Muscle layer of colon (tissue), 2 donors: ENCODE results near the gene CDRT15L2.
"Not testable (repeated sequence)": the region's sequence is repeated elsewhere in the genome, so short reads cannot be mapped to it uniquely, and the experiment has no call there.

ENCODE experiments used
- H3K27ac ChIP-seq: one replicate; pipeline ENCODE4 v1.7.0; 2013; ENCODE audit warnings: low read depth, mild to moderate bottlenecking, low read length, moderate library complexity
- H3K27me3 ChIP-seq, 2 donors: one replicate each; pipeline ENCODE4 v1.7.0; 2013; ENCODE audit warnings: low read length in 2 of 2, mild to moderate bottlenecking in 2 of 2; ENCODE audit not compliant: insufficient read depth in 2 of 2, control insufficient read depth in 1 of 2
- H3K36me3 ChIP-seq: one replicate; pipeline ENCODE4 v1.7.0; 2013; ENCODE audit warnings: mild to moderate bottlenecking, low read length; ENCODE audit not compliant: insufficient read depth
- H3K4me1 ChIP-seq: one replicate; pipeline ENCODE4 v1.7.0; 2013; ENCODE audit warnings: mild to moderate bottlenecking, low read length; ENCODE audit not compliant: insufficient read depth
- H3K4me3 ChIP-seq, 2 donors: one replicate each; pipeline ENCODE4 v1.7.0; 2013; ENCODE audit warnings: low read length in 2 of 2, low read depth in 1 of 2, mild to moderate bottlenecking in 1 of 2, moderate library complexity in 1 of 2
- H3K9ac ChIP-seq: one replicate; pipeline ENCODE4 v1.7.0; 2013; ENCODE audit warnings: low read length
- H3K9me3 ChIP-seq: one replicate; pipeline ENCODE4 v1.7.0; 2013; ENCODE audit warnings: mild to moderate bottlenecking, low read length
- donor health status: abdominal sarcoma.
- donor health status: Adenocarcinoma of cecum.

CDRT15L2 gene

GRCh38 chr17:20555135-20556010 is 24.2 kb upstream of the CDRT15L2 start:
- H3K27me3 ChIP-seq, H3K27ac ChIP-seq, H3K4me1 ChIP-seq, H3K36me3 ChIP-seq, H3K9ac ChIP-seq, H3K4me3 ChIP-seq, H3K9me3 ChIP-seq: not testable (repeated sequence)

DNA sequence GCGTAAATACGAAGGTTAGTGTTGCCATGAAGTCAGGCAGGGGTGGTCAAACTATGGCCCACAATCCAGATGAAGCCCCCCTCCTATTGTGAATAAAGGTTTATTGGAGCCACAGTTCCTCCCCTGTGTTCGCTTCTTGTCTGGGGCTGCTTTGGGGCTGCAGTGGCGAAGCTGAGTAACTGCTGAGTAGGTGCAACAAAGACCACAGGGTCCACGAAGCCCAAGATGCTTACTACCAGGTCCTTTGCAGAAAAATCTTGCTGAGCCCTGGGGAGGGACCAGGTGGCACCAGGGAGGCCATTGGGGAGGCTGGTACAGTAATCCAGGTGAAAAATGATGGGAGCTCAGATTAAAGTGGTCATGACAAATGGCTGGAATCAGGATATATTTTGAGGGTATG is 21.4 kb upstream of the CDRT15L2 start:
- not testable (repeated sequence) for H3K27ac ChIP-seq, H3K4me1 ChIP-seq, H3K4me3 ChIP-seq, H3K9me3 ChIP-seq, H3K36me3 ChIP-seq, H3K27me3 ChIP-seq, H3K9ac ChIP-seq

GRCh38 chr17:20559018-20559417 is 20.5 kb upstream of the CDRT15L2 start:
- not testable (repeated sequence) for H3K9me3 ChIP-seq

GRCh38 chr17:20562587-20562986 is 16.9 kb upstream of the CDRT15L2 start:
- no peak overlapping the region for H3K9ac ChIP-seq
- no peak overlapping the region for H3K4me3 ChIP-seq
- H3K27ac ChIP-seq, result no peak overlapping the region
- H3K36me3 ChIP-seq, result no peaks in the 10 kb centered on the region
- no peaks in the 10 kb centered on the region for H3K9me3 ChIP-seq
- no peaks in the 10 kb centered on the region for H3K4me1 ChIP-seq
- no peaks in the 10 kb centered on the region for H3K27me3 ChIP-seq

More at GRCh38 chr17:20559018-20559417, 20.5 kb upstream of the CDRT15L2 start:
- not testable (repeated sequence) for H3K4me1 ChIP-seq, H3K9ac ChIP-seq, H3K36me3 ChIP-seq, H3K27me3 ChIP-seq, H3K27ac ChIP-seq, H3K4me3 ChIP-seq

DNA sequence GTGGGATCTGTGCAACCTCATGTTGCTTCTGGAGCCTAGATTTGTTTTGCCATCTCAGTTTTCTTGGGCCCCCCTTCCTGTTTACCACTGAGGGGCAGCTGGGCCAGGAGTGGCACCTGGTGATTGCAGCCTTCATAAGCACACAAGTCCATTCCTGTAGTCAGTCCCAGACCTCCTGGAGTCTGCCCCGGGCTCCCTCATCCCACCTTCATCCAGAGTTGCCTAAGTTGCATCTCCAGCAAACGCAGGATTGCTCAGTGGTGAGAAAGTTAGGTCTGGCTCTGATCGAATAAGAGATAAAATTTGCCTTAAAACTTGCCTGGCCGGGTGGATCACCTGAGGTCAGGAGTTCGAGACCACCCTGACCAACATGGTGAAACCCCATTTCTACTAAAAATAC is 14.3 kb upstream of the CDRT15L2 start:
- H3K9ac ChIP-seq, H3K9me3 ChIP-seq, H3K36me3 ChIP-seq, H3K4me3 ChIP-seq, H3K27ac ChIP-seq, H3K4me1 ChIP-seq, H3K27me3 ChIP-seq: not testable (repeated sequence)

GRCh38 chr17:20565711-20566110 is 13.8 kb upstream of the CDRT15L2 start:
- Histone ChIP-seq H3K9me3 (no peaks in the 10 kb centered on the region), H3K4me1 (no peaks in the 10 kb centered on the region), H3K27ac (no peak overlapping the region), H3K27me3 (no peaks in the 10 kb centered on the region), H3K4me3 (no peak overlapping the region), H3K9ac (no peak overlapping the region), H3K36me3 (no peaks in the 10 kb centered on the region)

GRCh38 chr17:20566736-20567135 is 12.8 kb upstream of the CDRT15L2 start:
- H3K4me3 ChIP-seq, H3K27ac ChIP-seq, H3K36me3 ChIP-seq, H3K9ac ChIP-seq, H3K27me3 ChIP-seq, H3K4me1 ChIP-seq, H3K9me3 ChIP-seq: not testable (repeated sequence)

GRCh38 chr17:20567421-20567820 is 12.1 kb upstream of the CDRT15L2 start:
- H3K9me3 ChIP-seq, H3K4me3 ChIP-seq, H3K9ac ChIP-seq, H3K36me3 ChIP-seq, H3K27ac ChIP-seq, H3K27me3 ChIP-seq, H3K4me1 ChIP-seq: not testable (repeated sequence)

DNA sequence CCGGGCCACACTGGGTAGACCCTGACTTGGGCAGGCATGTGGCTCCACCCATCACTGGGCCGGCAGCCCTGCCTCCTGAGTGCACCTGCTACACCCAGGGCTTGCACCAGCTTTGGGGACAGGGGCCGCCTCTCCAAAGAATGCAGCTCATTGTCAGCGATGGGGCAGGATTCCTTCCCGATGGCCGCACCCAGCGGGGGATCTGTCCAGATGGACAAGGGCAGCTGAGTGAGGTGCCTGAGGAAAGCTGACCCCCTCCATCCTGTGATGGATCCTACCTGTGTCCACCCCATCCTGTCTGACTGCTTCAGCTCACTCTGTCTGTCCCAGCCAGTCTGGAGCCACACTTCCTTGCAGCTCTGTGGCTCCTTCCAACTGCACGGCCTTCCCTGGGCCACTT is 10.9 kb upstream of the CDRT15L2 start:
- H3K27me3 ChIP-seq, H3K4me3 ChIP-seq, H3K9ac ChIP-seq, H3K9me3 ChIP-seq, H3K36me3 ChIP-seq, H3K27ac ChIP-seq, H3K4me1 ChIP-seq: not testable (repeated sequence)

GRCh38 chr17:20571653-20572052 is 7.9 kb upstream of the CDRT15L2 start:
- not testable (repeated sequence) for H3K9me3 ChIP-seq, H3K27me3 ChIP-seq, H3K27ac ChIP-seq, H3K9ac ChIP-seq, H3K4me3 ChIP-seq, H3K4me1 ChIP-seq, H3K36me3 ChIP-seq

DNA sequence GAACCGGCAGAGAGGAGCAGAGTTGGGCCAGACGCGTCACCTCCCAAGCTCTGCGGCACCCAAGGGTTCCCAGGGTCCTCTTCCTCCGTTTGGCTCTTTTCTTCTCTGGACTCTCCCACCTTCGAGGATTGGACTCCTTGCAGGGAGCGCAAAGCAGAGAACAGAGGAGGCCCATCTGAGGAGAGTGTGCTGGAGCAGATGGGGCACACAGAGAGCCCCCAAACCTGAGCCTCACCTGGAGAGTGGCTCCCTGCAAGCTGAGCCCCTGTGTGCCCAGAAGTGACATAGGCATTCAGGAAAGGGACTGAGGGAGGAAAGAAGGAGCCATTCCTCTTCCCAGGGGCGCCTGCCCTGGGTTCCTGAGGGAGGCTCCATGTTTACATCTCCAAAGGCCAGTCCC is 6.3 kb upstream of the CDRT15L2 start:
- not testable (repeated sequence) for H3K36me3 ChIP-seq, H3K4me3 ChIP-seq, H3K9me3 ChIP-seq, H3K27me3 ChIP-seq, H3K4me1 ChIP-seq, H3K27ac ChIP-seq, H3K9ac ChIP-seq

DNA sequence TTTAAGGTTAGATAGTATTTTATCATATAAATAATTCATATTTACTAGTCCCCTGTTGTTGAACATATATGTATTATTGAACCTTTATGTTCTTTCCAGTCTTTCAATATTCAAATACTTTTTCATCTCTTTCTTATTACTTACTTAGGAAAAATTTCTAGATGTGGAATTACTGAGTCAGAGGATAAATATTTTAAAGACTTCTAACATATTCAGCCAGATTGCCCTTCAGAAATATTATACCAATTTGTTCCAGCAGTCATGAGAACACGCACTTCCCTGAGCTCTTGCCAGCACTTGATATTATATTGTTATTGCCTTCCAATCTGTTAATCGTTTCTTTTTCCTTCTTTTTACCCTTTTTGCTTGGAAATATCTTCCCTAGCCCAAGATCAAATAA is 4.5 kb upstream of the CDRT15L2 start:
- H3K4me1 ChIP-seq, H3K4me3 ChIP-seq, H3K27me3 ChIP-seq: not testable (repeated sequence)

More for the DNA sequence above, 4.5 kb upstream of the CDRT15L2 start:
- H3K27ac ChIP-seq, H3K9me3 ChIP-seq, H3K36me3 ChIP-seq, H3K9ac ChIP-seq: not testable (repeated sequence)
